Thoracic aorta (tissue), 2 donors: Measurements from ENCODE around the gene STAB2. TPM values are rescaled to one million over a fixed set of nuclear protein-coding genes. Genes with fewer than 3 reads are reported as not detected.

Source experiments
- ATAC-seq: fragments of 150-250 bp; one replicate; pipeline ENCODE4 v1.8.0; 2017; ENCODE audit warnings: low read depth; ENCODE audit not compliant: insufficient number of reproducible peaks, low FRiP score
- DNase-seq: peaks from one replicate; pipeline ENCODE4 v3.0.0-alpha.2; 2020; ENCODE audit warnings: low spot score
- H3K27ac ChIP-seq, 2 donors: fragments of 200-600 bp; sonication (generic); 1 replicate in 1 of 2; 2 replicates in 1 of 2; pipeline ENCODE4 v1.5.1; 2016; ENCODE audit warnings: mild to moderate bottlenecking in 2 of 2, moderate library complexity in 2 of 2
- H3K27me3 ChIP-seq: fragments of 200-600 bp; sonication (generic); replicated peaks from 2 replicates; pipeline ENCODE4 v1.6.0; 2016; ENCODE audit warnings: mild to moderate bottlenecking; ENCODE audit not compliant: insufficient read depth
- H3K36me3 ChIP-seq: fragments of 200-600 bp; sonication (generic); one replicate; pipeline ENCODE4 v1.5.1; 2016
- H3K4me1 ChIP-seq, 2 donors: fragments of 200-600 bp; sonication (generic); 1 replicate in 1 of 2; 2 replicates in 1 of 2; pipeline versions ENCODE4 v1.5.1 to v1.6.0; 2016; ENCODE audit warnings: low read depth in 2 of 2, mild to moderate bottlenecking in 1 of 2; ENCODE audit not compliant: control insufficient read depth in 1 of 2
- H3K4me3 ChIP-seq: fragments of 200-600 bp; sonication (generic); 2 replicates; pipeline ENCODE4 v1.5.1; 2016; ENCODE audit warnings: mild to moderate bottlenecking
- H3K9me3 ChIP-seq: fragments of 200-600 bp; sonication (generic); 2 replicates; pipeline ENCODE4 v1.5.1; 2016
- CTCF ChIP-seq: fragments of 200-600 bp; sonication (generic); IDR thresholded peaks from one replicate; pipeline ENCODE4 v1.5.1; 2019; ENCODE audit warnings: antibody characterized with exemption
- total RNA-seq, 2 donors: library from RNA; depleted of rRNA; stranded (reverse); fragments of >200 nt; gene quantifications; one replicate each; pipeline versions ENCODE4 v1.1.0 to v1.2.3, GENCODE V29; 2016

Gene STAB2
- total RNA-seq, 2 donors from 2014 or later: not detected

GRCh38 chr12:103782399-103782798, 195.3 kb downstream of the STAB2 start:
- H3K4me1 ChIP-seq: no peaks in the 10 kb centered on the region
- H3K4me3 ChIP-seq: no peak overlapping the region
- no peaks in the 10 kb centered on the region for H3K27me3 ChIP-seq
- TF ChIP-seq CTCF: no peak
- H3K36me3 ChIP-seq: peaks cover 39% of the 10 kb centered on the region
- no peak for ATAC-seq
- no peak overlapping the region for H3K27ac ChIP-seq
- no peaks in the 10 kb centered on the region for H3K9me3 ChIP-seq
- no peak for DNase-seq

GRCh38 chr12:103783744-103784664, 196.9 kb downstream of the STAB2 start:
- Histone ChIP-seq H3K27me3 (no peaks in the 10 kb centered on the region), H3K9me3 (no peaks in the 10 kb centered on the region), H3K4me1 (no peaks in the 10 kb centered on the region), H3K27ac (no peak overlapping the region), H3K4me3 (no peak overlapping the region), H3K36me3 (peaks cover 39% of the 10 kb centered on the region)
- no peak for TF ChIP-seq CTCF
- no peak for DNase-seq
- ATAC-seq: no peak

GRCh38 chr12:103785243-103786031, 198.4 kb downstream of the STAB2 start:
- Histone ChIP-seq H3K36me3 (peaks cover 32% of the 10 kb centered on the region), H3K4me3 (no peak overlapping the region), H3K27me3 (no peaks in the 10 kb centered on the region), H3K4me1 (no peaks in the 10 kb centered on the region), H3K9me3 (no peaks in the 10 kb centered on the region), H3K27ac (no peak overlapping the region)
- no peak for DNase-seq
- ATAC-seq: no peak
- no peak for TF ChIP-seq CTCF

GRCh38 chr12:103786201-103786600, 199.1 kb downstream of the STAB2 start:
- ATAC-seq (no peak), DNase-seq (no peak)
- Histone ChIP-seq H3K9me3 (no peaks in the 10 kb centered on the region), H3K36me3 (peaks cover 32% of the 10 kb centered on the region), H3K4me3 (no peak overlapping the region), H3K27ac (peak overlapping the region in 1 of 2 donors; percentile 41), H3K27me3 (no peaks in the 10 kb centered on the region), H3K4me1 (no peaks in the 10 kb centered on the region)
- TF ChIP-seq CTCF: no peak

- Histone ChIP-seq H3K9me3 (no peaks in the 10 kb centered on the region), H3K36me3 (peaks cover 46% of the 10 kb centered on the region), H3K27ac (no peak overlapping the region), H3K4me1 (no peaks in the 10 kb centered on the region), H3K4me3 (no peak overlapping the region), H3K27me3 (no peaks in the 10 kb centered on the region)
- no peak for ATAC-seq
- DNase-seq: no peak
- TF ChIP-seq CTCF: no peak
These were observed 204.4 kb downstream of the STAB2 start for GRCh38 chr12:103791350-103791920.
